Measurements from ENCODE around the gene RNGTT.

DNA sequence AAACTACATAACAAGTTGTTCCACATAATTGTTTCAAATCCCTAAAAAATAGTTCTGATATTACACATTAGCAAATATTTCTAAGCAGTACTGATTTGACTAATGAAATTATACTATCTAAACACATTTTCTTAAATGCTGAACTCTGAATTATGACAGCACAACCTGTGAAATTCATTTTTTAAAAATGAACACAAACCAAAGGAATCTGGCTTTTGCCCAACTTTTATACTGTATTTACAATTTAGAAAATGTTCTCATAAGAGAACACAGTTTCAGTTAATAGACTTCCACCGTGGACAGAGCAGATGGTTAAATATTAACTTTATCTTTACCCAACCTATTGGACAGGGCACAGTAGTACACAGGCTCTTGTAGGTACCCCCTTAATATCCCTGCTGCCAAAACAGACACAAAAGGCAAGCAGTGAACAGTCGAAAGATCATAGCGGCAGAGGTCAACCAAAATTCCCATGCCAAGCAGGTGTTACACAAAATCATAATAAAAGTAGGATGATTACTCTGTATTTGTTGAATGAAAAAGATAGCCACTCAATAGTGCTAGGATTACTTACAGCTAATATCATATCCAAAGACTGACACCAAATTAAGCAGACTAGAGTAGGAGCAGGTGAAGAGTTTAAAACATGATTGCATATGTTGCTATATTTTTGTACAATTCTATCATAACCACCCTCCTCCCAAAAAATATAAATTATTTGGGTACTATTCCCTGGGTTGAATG lies 122.5 kb downstream of the RNGTT start:
- TF ChIP-seq, protein P1, sequence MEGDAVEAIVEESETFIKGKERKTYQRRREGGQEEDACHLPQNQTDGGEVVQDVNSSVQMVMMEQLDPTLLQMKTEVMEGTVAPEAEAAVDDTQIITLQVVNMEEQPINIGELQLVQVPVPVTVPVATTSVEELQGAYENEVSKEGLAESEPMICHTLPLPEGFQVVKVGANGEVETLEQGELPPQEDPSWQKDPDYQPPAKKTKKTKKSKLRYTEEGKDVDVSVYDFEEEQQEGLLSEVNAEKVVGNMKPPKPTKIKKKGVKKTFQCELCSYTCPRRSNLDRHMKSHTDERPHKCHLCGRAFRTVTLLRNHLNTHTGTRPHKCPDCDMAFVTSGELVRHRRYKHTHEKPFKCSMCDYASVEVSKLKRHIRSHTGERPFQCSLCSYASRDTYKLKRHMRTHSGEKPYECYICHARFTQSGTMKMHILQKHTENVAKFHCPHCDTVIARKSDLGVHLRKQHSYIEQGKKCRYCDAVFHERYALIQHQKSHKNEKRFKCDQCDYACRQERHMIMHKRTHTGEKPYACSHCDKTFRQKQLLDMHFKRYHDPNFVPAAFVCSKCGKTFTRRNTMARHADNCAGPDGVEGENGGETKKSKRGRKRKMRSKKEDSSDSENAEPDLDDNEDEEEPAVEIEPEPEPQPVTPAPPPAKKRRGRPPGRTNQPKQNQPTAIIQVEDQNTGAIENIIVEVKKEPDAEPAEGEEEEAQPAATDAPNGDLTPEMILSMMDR (optimal IDR thresholded peaks at IDR 0.05 in 1 of 3, IDR thresholded peaks at IDR 0.05 in 1 of 3, conservative IDR thresholded peaks at IDR 0.05 in 1 of 3; ENCODE audit: extremely low read depth in 1 of 3, insufficient read depth in 2 of 3, low read length in 3 of 3): no peak
- TF ChIP-seq EZH2 (IDR thresholded peaks at IDR 0.05; ENCODE audit: low read length): no peak
